IMR-90 (cell line): ENCODE measurements around the gene CEP152. TPM values are rescaled to one million over a fixed set of nuclear protein-coding genes. Genes with fewer than 3 reads are reported as not detected.

ENCODE experiments used
- ATAC-seq: fragments of 200-7000 bp; cut with Tn5 transposase; 2 replicates; pipeline ENCODE4 v1.9.1; 2020; ENCODE audit warnings: low read depth, mild to moderate bottlenecking, moderate library complexity
- BruUV-seq: library from RNA; stranded (reverse); fragments of 400-500 nt; replicated peaks from 2 replicates; lab custom pipeline; 2021; lab: Mats Ljungman, UMichigan
- CTCF ChIA-PET: fragments of 300-600 bp; formaldehyde crosslinking; extraction: SDS; loops from one replicate; lab custom pipeline; 2021; ENCODE audit warnings: antibody characterized with exemption; lab: Yijun Ruan, JAX
- POLR2A ChIA-PET: fragments of 300-600 bp; sonication (Branson Sonifier 250); formaldehyde crosslinking; loops from one replicate; lab custom pipeline; 2022; ENCODE audit warnings: antibody characterized with exemption; ENCODE audit not compliant: unreplicated experiment; lab: Charles Lee
- DNase-seq: peaks from one replicate; pipeline ENCODE4 v3.0.0; 2013
- H2AFZ ChIP-seq: replicated peaks from 2 replicates; pipeline ENCODE3; 2013; ENCODE audit warnings: low read length, mild to moderate bottlenecking; ENCODE audit not compliant: poor library complexity
- H2AK5ac ChIP-seq: 2 replicates; pipeline ENCODE4 v1.6.1; 2013; ENCODE audit warnings: low read depth, low read length, inconsistent platforms
- H2AK9ac ChIP-seq: replicated peaks from 2 replicates; pipeline ENCODE3; 2013; ENCODE audit warnings: mild to moderate bottlenecking, low read depth, low read length, moderate library complexity; ENCODE audit not compliant: poor library complexity
- H2BK120ac ChIP-seq: 2 replicates; pipeline ENCODE4 v1.6.1; 2013; ENCODE audit warnings: low read depth, low read length, inconsistent platforms
- H2BK15ac ChIP-seq: 3 replicates; pipeline ENCODE4 v1.6.1; 2013; ENCODE audit warnings: low read depth, low read length, inconsistent platforms
- H2BK20ac ChIP-seq: 2 replicates; pipeline ENCODE4 v1.6.1; 2013; ENCODE audit warnings: low read depth, mild to moderate bottlenecking, inconsistent platforms, low read length, moderate library complexity
- H2BK5ac ChIP-seq: 2 replicates; pipeline ENCODE4 v1.6.1; 2013; ENCODE audit warnings: mild to moderate bottlenecking, low read depth, low read length, inconsistent platforms; ENCODE audit not compliant: poor library complexity, severe bottlenecking
- H3K14ac ChIP-seq: replicated peaks from 2 replicates; pipeline ENCODE4 v1.6.1; 2013; ENCODE audit warnings: low read depth, low read length, inconsistent platforms
- H3K18ac ChIP-seq: 2 replicates; pipeline ENCODE4 v1.6.1; 2013; ENCODE audit warnings: low read depth, low read length, control low read depth
- H3K23ac ChIP-seq: 2 replicates; pipeline ENCODE4 v1.6.1; 2013; ENCODE audit warnings: low read depth, low read length, inconsistent platforms
- H3K27ac ChIP-seq: 2 replicates; pipeline ENCODE4 v1.5.1; 2013; ENCODE audit warnings: mild to moderate bottlenecking, control low read depth, low read length; ENCODE audit not compliant: insufficient read depth
- H3K27me3 ChIP-seq: 2 replicates; pipeline ENCODE4 v1.6.1; 2013; ENCODE audit warnings: low read length; ENCODE audit not compliant: control insufficient read depth, insufficient read depth
- H3K36me3 ChIP-seq: 2 replicates; pipeline ENCODE4 v1.6.1; 2013; ENCODE audit warnings: low read length, mixed read lengths; ENCODE audit not compliant: control insufficient read depth, insufficient read depth
- H3K4ac ChIP-seq: 2 replicates; pipeline ENCODE4 v1.6.1; 2013; ENCODE audit warnings: low read depth, low read length, inconsistent platforms
- H3K4me1 ChIP-seq: 2 replicates; pipeline ENCODE4 v1.6.1; 2013; ENCODE audit warnings: low read length, mixed read lengths; ENCODE audit not compliant: control insufficient read depth, insufficient read depth
- H3K4me2 ChIP-seq: 2 replicates; pipeline ENCODE4 v1.6.1; 2013; ENCODE audit warnings: low read depth, mild to moderate bottlenecking, control low read depth, low read length, moderate library complexity
- H3K4me3 ChIP-seq: 2 replicates; pipeline ENCODE4 v1.5.1; 2013; ENCODE audit warnings: low read depth, mild to moderate bottlenecking, control low read depth, low read length, moderate library complexity; ENCODE audit not compliant: insufficient read depth
- H3K56ac ChIP-seq: 2 replicates; pipeline ENCODE4 v1.6.1; 2013; ENCODE audit warnings: low read length, inconsistent platforms; ENCODE audit not compliant: insufficient read depth; ENCODE audit errors: extremely low read depth
- H3K79me1 ChIP-seq, 2 experiments: 2 replicates each; pipeline ENCODE4 v1.6.1; 2013; ENCODE audit warnings: low read length in 2 of 2, inconsistent platforms in 1 of 2, low read depth in 1 of 2
- H3K9ac ChIP-seq: 2 replicates; pipeline ENCODE4 v1.6.1; 2013; ENCODE audit warnings: low read depth, low read length, control low read depth
- H3K9me1 ChIP-seq: 2 replicates; pipeline ENCODE4 v1.6.1; 2013; ENCODE audit warnings: low read length, inconsistent platforms; ENCODE audit not compliant: insufficient read depth
- H3K9me3 ChIP-seq: 2 replicates; pipeline ENCODE4 v1.6.1; 2013; ENCODE audit warnings: low read length; ENCODE audit not compliant: control insufficient read depth, insufficient read depth
- H4K20me1 ChIP-seq: 2 replicates; pipeline ENCODE4 v1.6.1; 2013; ENCODE audit warnings: low read length, inconsistent platforms; ENCODE audit not compliant: insufficient read depth
- H4K5ac ChIP-seq: 2 replicates; pipeline ENCODE4 v1.6.1; 2013; ENCODE audit warnings: mild to moderate bottlenecking, low read depth, low read length, control low read depth
- H4K8ac ChIP-seq, 2 experiments: 2 replicates each; pipeline ENCODE4 v1.6.1; 2013; ENCODE audit warnings: low read depth in 2 of 2, low read length in 2 of 2, control low read depth in 1 of 2, inconsistent platforms in 1 of 2
- H4K91ac ChIP-seq: 2 replicates; pipeline ENCODE4 v1.6.1; 2013; ENCODE audit warnings: low read depth, low read length, inconsistent platforms; ENCODE audit not compliant: insufficient read depth
- CEBPB ChIP-seq: IDR thresholded peaks from 2 replicates; pipeline ENCODE4 v1.6.1; 2012; ENCODE audit warnings: low read depth, low read length, improper control_type of control experiment
- FOS ChIP-seq: fragments of 150-350 bp; IDR thresholded peaks from 2 replicates; pipeline ENCODE4 v1.6.1; 2016; ENCODE audit warnings: low read depth, low read length
- MAFK ChIP-seq: IDR thresholded peaks from 2 replicates; pipeline ENCODE4 v1.6.1; 2012; ENCODE audit warnings: low read depth, low read length, improper control_type of control experiment
- MXI1 ChIP-seq: IDR thresholded peaks from 2 replicates; pipeline ENCODE4 v1.6.1; 2012; ENCODE audit warnings: low read depth, mild to moderate bottlenecking, low read length, moderate library complexity, borderline replicate concordance
- RCOR1 ChIP-seq: IDR thresholded peaks from 2 replicates; pipeline ENCODE4 v1.6.1; 2012; ENCODE audit warnings: mild to moderate bottlenecking, low read length, improper control_type of control experiment; ENCODE audit not compliant: insufficient replicate concordance
- dilution Hi-C: fragments of 300-500 bp; cut with HindIII; formaldehyde crosslinking; loops from one replicate; pipeline ENCODE4 v1.14.3; 2018; ENCODE audit warnings: low sequenced_read_pairs; ENCODE audit not compliant: unreplicated experiment
- in situ Hi-C: fragments of 300-500 bp; cut with MboI; formaldehyde crosslinking; loops from 3 replicates; pipeline ENCODE4 v1.14.3; 2019; ENCODE audit warnings: low sequenced_read_pairs, inconsistent platforms, mixed read lengths
- intact Hi-C: fragments of 100-400 bp; cut with micrococcal nuclease; formaldehyde crosslinking; loops from 2 replicates; pipeline ENCODE4 v1.10.0; 2022
- polyA plus RNA-seq, 3 experiments: library from polyadenylated mRNA; depleted of rRNA; stranded (reverse); fragments of >200 nt; gene quantifications; 2 replicates each; pipeline ENCODE4 v1.2.3, GENCODE V29; 2012; ENCODE audit warnings: low replicate concordance in 1 of 3
- total RNA-seq: library from RNA; depleted of rRNA; stranded (reverse); fragments of >200 nt; gene quantifications from 2 replicates; pipeline ENCODE4 v1.2.3, GENCODE V29; 2012

Gene CEP152
- total and polyA plus RNA-seq, 2 of the 4 experiments (the other 2 are of a cell fraction): 2.1 to 7.3 TPM

DNA sequence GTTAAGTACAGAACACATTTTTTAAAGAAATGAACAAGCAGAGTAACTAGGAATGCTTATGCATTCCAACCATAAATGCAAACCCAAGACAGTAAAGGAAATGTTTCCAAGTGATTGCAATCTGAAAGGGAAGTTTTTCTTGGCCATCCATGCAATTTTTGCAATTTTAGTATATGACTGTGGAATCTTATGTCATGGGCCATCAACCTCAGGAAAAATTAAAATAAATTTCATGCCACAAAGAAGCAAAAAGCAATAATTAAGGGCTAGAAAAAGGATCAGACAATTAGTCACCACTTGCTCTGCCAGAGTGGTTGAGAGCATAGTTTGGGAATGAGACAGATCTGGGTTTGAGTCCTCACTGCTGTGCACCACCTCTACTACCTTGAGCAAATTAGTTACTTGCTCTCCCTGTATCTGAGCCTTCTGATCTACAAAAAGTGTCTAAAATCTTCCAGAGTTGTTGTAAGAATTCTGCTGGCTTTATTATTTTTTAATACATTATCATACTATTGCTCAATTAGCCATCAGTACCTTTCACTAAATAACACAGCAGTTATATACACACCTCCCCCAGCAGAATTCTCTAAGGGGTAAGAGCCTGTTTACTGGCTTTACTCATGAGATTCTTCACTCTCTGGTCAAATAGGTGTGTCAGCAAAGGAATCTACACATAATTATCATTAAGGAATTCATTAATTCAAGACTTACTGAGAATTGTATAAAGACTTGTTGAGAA, 115.6 kb downstream of the CEP152 start:
- peak overlapping the region; percentile 84; the same call in 1 of the 2 replicates for H2BK120ac ChIP-seq
- peaks cover 21% of the 10 kb centered on the region for H3K9me1 ChIP-seq
- H3K4me3 ChIP-seq: no peak overlapping the region
- H3K36me3 ChIP-seq: no peaks in the 10 kb centered on the region
- H3K27ac ChIP-seq: no peak overlapping the region; the same call in none of the 2 replicates
- no peaks in the 10 kb centered on the region for H4K20me1 ChIP-seq
- no TSS peak for BruUV-seq
- 0 out of 2 replicates have a peak overlapping the region, but pooled peaks have one; percentile 95 for H3K18ac ChIP-seq
- peak overlapping the region; percentile 81; the same call in 1 of the 2 replicates for H3K4ac ChIP-seq
- CTCF ChIA-PET: no interaction called here
- H3K14ac ChIP-seq: no peak overlapping the region
- H4K5ac ChIP-seq: no peak overlapping the region
- TF ChIP-seq RCOR1 (peak; percentile 30), MXI1 (no peak), CEBPB (peak; percentile 73; the same call in 1 of the 2 replicates), MAFK (peak; percentile 44; the same call in 1 of the 2 replicates), FOS (peak; percentile 59; the same call in 1 of the 2 replicates)
- no peaks in the 10 kb centered on the region for H3K27me3 ChIP-seq
- H2AK9ac ChIP-seq: no peak overlapping the region
- peak overlapping the region; percentile 95; the same call in 1 of the 2 replicates for H2BK20ac ChIP-seq
- no peak overlapping the region for H3K4me2 ChIP-seq
- peak; percentile 94 for DNase-seq
- POLR2A ChIA-PET: no interaction called here
- no peak overlapping the region for H4K91ac ChIP-seq
- peak overlapping the region; percentile 59 for H2BK5ac ChIP-seq
- peaks cover 0 to 10% of the 10 kb centered on the region in 2 experiments; a peak in 2 of 4 replicates for H3K79me1 ChIP-seq
- dilution Hi-C loops: no loop called here
- H3K9me3 ChIP-seq: no peaks in the 10 kb centered on the region
- peak overlapping the region; percentile 96; the same call in 1 of the 3 replicates for H2BK15ac ChIP-seq
- intact Hi-C loops: no loop called here
- no peak overlapping the region for H3K9ac ChIP-seq
- in situ Hi-C loops: no loop called here
- no peak overlapping the region for H3K56ac ChIP-seq
- H2AK5ac ChIP-seq: no peak overlapping the region
- peak; percentile 89 for ATAC-seq
- no peak overlapping the region for H2AFZ ChIP-seq
- 0 out of 4 replicates have a peak overlapping the region, but pooled peaks have one; percentile 4 to 61 for H4K8ac ChIP-seq
- H3K4me1 ChIP-seq: peaks cover 11% of the 10 kb centered on the region
- H3K23ac ChIP-seq: no peak overlapping the region; the same call in 1 of the 2 replicates
